ENCODE data around the gene SOX15. TPM values are rescaled to one million over a fixed set of nuclear protein-coding genes. Genes with fewer than 3 reads are reported as not detected.

The SOX15 gene
- total RNA-seq, 1 donor, result 0.52 TPM

GRCh38 chr17:7587420-7588151, 2.3 kb downstream of the SOX15 start:
- H3K4me1 ChIP-seq (ENCODE audit: insufficient read depth, low read length), result peaks cover 57% of the 10 kb centered on the region
- no peak overlapping the region for H3K4me3 ChIP-seq (ENCODE audit: low read length)
- H3K9me3 ChIP-seq (ENCODE audit: low read depth, low read length), result no peaks in the 10 kb centered on the region
- no peaks in the 10 kb centered on the region for H3K27me3 ChIP-seq (ENCODE audit: insufficient read depth, low read length)

GRCh38 chr17:7586673-7587419, 3.0 kb downstream of the SOX15 start:
- Histone ChIP-seq H3K4me1 (ENCODE audit: insufficient read depth, low read length) (peaks cover 65% of the 10 kb centered on the region), H3K4me3 (ENCODE audit: low read length) (no peak overlapping the region), H3K27me3 (ENCODE audit: insufficient read depth, low read length) (no peaks in the 10 kb centered on the region), H3K9me3 (ENCODE audit: low read depth, low read length) (no peaks in the 10 kb centered on the region)

GRCh38 chr17:7583253-7584109, 6.4 kb downstream of the SOX15 start, which contains the start of gene MPDU1:
TSS of gene MPDU1 (plus strand) at chr17:7583852. CDS start at chr17:7583863, 11 bp downstream.
- H3K27me3 ChIP-seq (ENCODE audit: insufficient read depth, low read length), result no peaks in the 10 kb centered on the region
- no peaks in the 10 kb centered on the region for H3K9me3 ChIP-seq (ENCODE audit: low read depth, low read length)
- H3K4me3 ChIP-seq (ENCODE audit: low read length), result peak within 1 kb of the TSS; percentile 61
- H3K4me1 ChIP-seq (ENCODE audit: insufficient read depth, low read length), result peaks cover 86% of the 10 kb centered on the region

GRCh38 chr17:7582396-7583252, 7.3 kb downstream of the SOX15 start:
- Histone ChIP-seq H3K27me3 (ENCODE audit: insufficient read depth, low read length) (no peaks in the 10 kb centered on the region), H3K4me3 (ENCODE audit: low read length) (no peak overlapping the region), H3K9me3 (ENCODE audit: low read depth, low read length) (no peaks in the 10 kb centered on the region), H3K4me1 (ENCODE audit: insufficient read depth, low read length) (peaks cover 86% of the 10 kb centered on the region)

- H3K4me1 ChIP-seq (ENCODE audit: insufficient read depth, low read length), result peaks cover 94% of the 10 kb centered on the region
- H3K27me3 ChIP-seq (ENCODE audit: insufficient read depth, low read length), result no peaks in the 10 kb centered on the region
- no peaks in the 10 kb centered on the region for H3K9me3 ChIP-seq (ENCODE audit: low read depth, low read length)
- H3K4me3 ChIP-seq (ENCODE audit: low read length), result peak overlapping the region; percentile 49
Measured at GRCh38 chr17:7580604-7581575, 9.0 kb downstream of the SOX15 start.

- Histone ChIP-seq H3K4me1 (ENCODE audit: insufficient read depth, low read length) (peaks cover 94% of the 10 kb centered on the region), H3K27me3 (ENCODE audit: insufficient read depth, low read length) (no peaks in the 10 kb centered on the region), H3K4me3 (ENCODE audit: low read length) (peak overlapping the region; percentile 49), H3K9me3 (ENCODE audit: low read depth, low read length) (no peaks in the 10 kb centered on the region)
Measured at GRCh38 chr17:7579834-7580603, 9.9 kb downstream of the SOX15 start.

- H3K4me1 ChIP-seq (ENCODE audit: insufficient read depth, low read length), result peaks cover 94% of the 10 kb centered on the region
- H3K27me3 ChIP-seq (ENCODE audit: insufficient read depth, low read length), result no peaks in the 10 kb centered on the region
- H3K9me3 ChIP-seq (ENCODE audit: low read depth, low read length), result no peaks in the 10 kb centered on the region
- peak within 1 kb of the TSS; percentile 49 for H3K4me3 ChIP-seq (ENCODE audit: low read length)
Measured at GRCh38 chr17:7579001-7579833, 10.7 kb downstream of the SOX15 start, which contains the start of gene CD68. TSS of gene CD68 (plus strand) at chr17:7579638. CDS start at chr17:7579678, 40 bp downstream.

GRCh38 chr17:7577327-7578199, 12.3 kb downstream of the SOX15 start:
- H3K9me3 ChIP-seq (ENCODE audit: low read depth, low read length), result no peaks in the 10 kb centered on the region
- no peak overlapping the region for H3K4me3 ChIP-seq (ENCODE audit: low read length)
- H3K4me1 ChIP-seq (ENCODE audit: insufficient read depth, low read length), result peaks cover 88% of the 10 kb centered on the region
- no peaks in the 10 kb centered on the region for H3K27me3 ChIP-seq (ENCODE audit: insufficient read depth, low read length)

GRCh38 chr17:7576432-7576937, 13.4 kb downstream of the SOX15 start:
- Histone ChIP-seq H3K9me3 (ENCODE audit: low read depth, low read length) (no peaks in the 10 kb centered on the region), H3K4me1 (ENCODE audit: insufficient read depth, low read length) (peaks cover 83% of the 10 kb centered on the region), H3K4me3 (ENCODE audit: low read length) (no peak overlapping the region), H3K27me3 (ENCODE audit: insufficient read depth, low read length) (no peaks in the 10 kb centered on the region)

GRCh38 chr17:7575959-7576358, 13.9 kb downstream of the SOX15 start:
- H3K4me1 ChIP-seq (ENCODE audit: insufficient read depth, low read length), result peaks cover 82% of the 10 kb centered on the region
- no peaks in the 10 kb centered on the region for H3K9me3 ChIP-seq (ENCODE audit: low read depth, low read length)
- no peaks in the 10 kb centered on the region for H3K27me3 ChIP-seq (ENCODE audit: insufficient read depth, low read length)
- H3K4me3 ChIP-seq (ENCODE audit: low read length), result no peak overlapping the region

GRCh38 chr17:7575481-7575883, 14.4 kb downstream of the SOX15 start:
- Histone ChIP-seq H3K4me3 (ENCODE audit: low read length) (no peak overlapping the region), H3K9me3 (ENCODE audit: low read depth, low read length) (no peaks in the 10 kb centered on the region), H3K4me1 (ENCODE audit: insufficient read depth, low read length) (peaks cover 77% of the 10 kb centered on the region), H3K27me3 (ENCODE audit: insufficient read depth, low read length) (no peaks in the 10 kb centered on the region)
